Suprapubic skin (tissue), 4 donors: ENCODE data around the gene GARRE1.

Experiments
- CTCF ChIP-seq, 2 donors: fragments of 200-600 bp in 1 of 2; fragments of 450-650 bp in 1 of 2; sonication (generic) in 1 of 2; IDR thresholded peaks; one replicate each; pipeline ENCODE4 v1.5.1; 2016 to 2019; ENCODE audit warnings: antibody characterized with exemption in 2 of 2, mild to moderate bottlenecking in 1 of 2, moderate library complexity in 1 of 2
- EP300 ChIP-seq: sonication (generic); formaldehyde crosslinking; IDR thresholded peaks from one replicate; pipeline ENCODE4 v1.6.1; 2017; ENCODE audit warnings: antibody characterized with exemption
- POLR2A ChIP-seq, 2 donors: fragments of 450-650 bp; IDR thresholded peaks; one replicate each; pipeline ENCODE4 v1.6.1; 2017; ENCODE audit warnings: antibody characterized with exemption in 2 of 2, mild to moderate bottlenecking in 2 of 2, moderate library complexity in 2 of 2
- POLR2AphosphoS5 ChIP-seq, 3 donors: sonication (generic); formaldehyde crosslinking; IDR thresholded peaks; one replicate each; pipeline ENCODE4 v1.6.1; 2017; ENCODE audit warnings: antibody characterized with exemption in 3 of 3

GRCh38 chr19:34299576-34299975 is 45.2 kb downstream of the GARRE1 start:
- TF ChIP-seq CTCF (IDR thresholded peaks at IDR 0.05) (no peak), POLR2AphosphoS5 (IDR thresholded peaks at IDR 0.05) (no peak), POLR2A (IDR thresholded peaks at IDR 0.05) (no peak), EP300 (no peak)
